Body of pancreas (tissue), 4 donors: Measurements from ENCODE around the gene SERPINA5. TPM values are rescaled to one million over a fixed set of nuclear protein-coding genes. Genes with fewer than 3 reads are reported as not detected.

Experiments used
- ATAC-seq: fragments of 150-250 bp; one replicate; pipeline ENCODE4 v1.9.1; 2016
- DNase-seq, 4 donors: peaks; one replicate each; pipeline ENCODE4 v3.0.0-alpha.2; 2019
- H3K27ac ChIP-seq, 4 donors: fragments of 200-600 bp; sonication (generic); 1 replicate in 3 of 4; 2 replicates in 1 of 4; pipeline versions ENCODE4 v1.5.1 to v1.6.1; 2016 to 2019; ENCODE audit warnings: mild to moderate bottlenecking in 1 of 4, mixed read lengths in 1 of 4, moderate library complexity in 1 of 4
- H3K27me3 ChIP-seq, 2 donors: fragments of 200-600 bp; sonication (generic); one replicate each; pipeline ENCODE4 v1.6.0; 2016; ENCODE audit warnings: mild to moderate bottlenecking in 1 of 2
- H3K36me3 ChIP-seq, 2 donors: fragments of 200-600 bp; sonication (generic); replicated peaks in 1 of 2; 2 replicates each; pipeline ENCODE4 v1.5.1; 2016; ENCODE audit warnings: low read depth in 2 of 2; ENCODE audit not compliant: insufficient read depth in 1 of 2
- H3K4me1 ChIP-seq: fragments of 200-600 bp; sonication (generic); one replicate; pipeline ENCODE4 v1.6.0; 2016
- H3K4me3 ChIP-seq, 2 donors: fragments of 200-600 bp; sonication (generic); 1 replicate in 1 of 2; 2 replicates in 1 of 2; pipeline ENCODE4 v1.5.1; 2016 to 2019
- H3K9me3 ChIP-seq, 3 donors: fragments of 200-600 bp; sonication (generic); 1 replicate in 2 of 3; 2 replicates in 1 of 3; pipeline ENCODE4 v1.5.1; 2016
- POLR2A ChIP-seq, 3 donors: fragments of 450-650 bp; IDR thresholded peaks; one replicate each; pipeline ENCODE4 v1.6.1; 2016; ENCODE audit warnings: antibody characterized with exemption in 3 of 3, mild to moderate bottlenecking in 2 of 3
- WGBS, 2 donors: methylation state at CpG; one replicate each; pipeline ENCODE4 v1.1.5; 2017; 5-methylcytosine and 5-hydroxymethylcytosine counted together
- intact Hi-C: fragments of 100-400 bp; cut with DNase I; formaldehyde crosslinking; loops from one replicate; pipeline ENCODE4 v1.15.1; 2023
- total RNA-seq, 2 donors: library from RNA; depleted of rRNA; stranded (reverse); fragments of >200 nt; gene quantifications; one replicate each; pipeline ENCODE4 v1.1.0, GENCODE V29; 2016
- TF ChIP-seq, protein P1 (sequence below), 7 experiments: fragments of 450-650 bp in 4 of 7; fragments of 200-600 bp in 3 of 7; sonication (generic) in 3 of 7; IDR thresholded peaks; one replicate each; pipeline ENCODE4 v1.5.1; 2016 to 2019; ENCODE audit warnings: antibody characterized with exemption in 7 of 7

Gene SERPINA5
- total RNA-seq, 2 donors from 2014 or later = 76.0 to 101 TPM

DNA sequence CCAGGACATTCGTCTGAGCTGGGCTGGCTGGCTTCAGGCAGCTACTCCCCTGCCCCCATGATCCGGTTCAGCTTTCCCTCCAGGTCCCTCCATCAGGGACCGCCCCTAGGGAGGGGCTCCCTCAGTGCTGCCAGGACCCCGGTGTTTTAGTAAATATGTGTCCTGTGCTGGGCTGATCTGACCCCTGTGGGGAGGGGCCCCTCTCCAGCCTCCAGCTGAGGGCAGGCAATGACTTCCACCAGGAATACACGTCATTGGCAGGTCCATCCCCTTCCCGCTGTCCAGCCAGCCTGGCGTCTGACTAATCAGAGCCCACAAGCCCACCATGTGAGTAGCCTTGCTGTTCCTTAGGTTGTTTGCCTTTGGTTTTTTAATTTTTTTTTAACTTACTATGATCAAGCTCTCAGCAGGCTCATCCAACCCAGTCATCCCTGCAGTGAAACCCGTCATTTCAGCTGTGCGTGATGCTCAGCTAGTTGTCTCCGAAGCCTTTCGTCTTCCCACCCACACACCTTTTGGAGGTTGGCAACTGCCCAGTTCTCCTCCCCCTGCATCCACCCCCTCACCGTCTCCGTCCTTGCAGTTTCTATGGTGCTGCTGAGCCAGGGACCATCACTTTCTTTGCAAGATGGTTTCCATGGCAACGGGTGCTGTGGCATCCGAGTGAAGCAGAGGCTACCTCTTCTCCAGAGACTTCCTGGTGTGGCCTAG is 35.9 kb upstream of the SERPINA5 start:
- ATAC-seq (no peak), DNase-seq (no peak)
- intact Hi-C loops = loop anchor here (5.0 kb wide), 1 partner anchor 108 kb away; no protein-coding TSS in a partner anchor
- Histone ChIP-seq H3K4me3 (no peak overlapping the region), H3K9me3 (peaks cover 0 to 3% (median 0%) of the 10 kb centered on the region in 3 donors), H3K36me3 (no peaks in the 10 kb centered on the region), H3K4me1 (peaks cover 14% of the 10 kb centered on the region), H3K27me3 (no peaks in the 10 kb centered on the region), H3K27ac (no peak overlapping the region)
- TF ChIP-seq, protein P1, sequence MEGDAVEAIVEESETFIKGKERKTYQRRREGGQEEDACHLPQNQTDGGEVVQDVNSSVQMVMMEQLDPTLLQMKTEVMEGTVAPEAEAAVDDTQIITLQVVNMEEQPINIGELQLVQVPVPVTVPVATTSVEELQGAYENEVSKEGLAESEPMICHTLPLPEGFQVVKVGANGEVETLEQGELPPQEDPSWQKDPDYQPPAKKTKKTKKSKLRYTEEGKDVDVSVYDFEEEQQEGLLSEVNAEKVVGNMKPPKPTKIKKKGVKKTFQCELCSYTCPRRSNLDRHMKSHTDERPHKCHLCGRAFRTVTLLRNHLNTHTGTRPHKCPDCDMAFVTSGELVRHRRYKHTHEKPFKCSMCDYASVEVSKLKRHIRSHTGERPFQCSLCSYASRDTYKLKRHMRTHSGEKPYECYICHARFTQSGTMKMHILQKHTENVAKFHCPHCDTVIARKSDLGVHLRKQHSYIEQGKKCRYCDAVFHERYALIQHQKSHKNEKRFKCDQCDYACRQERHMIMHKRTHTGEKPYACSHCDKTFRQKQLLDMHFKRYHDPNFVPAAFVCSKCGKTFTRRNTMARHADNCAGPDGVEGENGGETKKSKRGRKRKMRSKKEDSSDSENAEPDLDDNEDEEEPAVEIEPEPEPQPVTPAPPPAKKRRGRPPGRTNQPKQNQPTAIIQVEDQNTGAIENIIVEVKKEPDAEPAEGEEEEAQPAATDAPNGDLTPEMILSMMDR (IDR thresholded peaks at IDR 0.05) = no peak
- no peak for TF ChIP-seq POLR2A (IDR thresholded peaks at IDR 0.05)
- WGBS, 2 donors = 76 to 81% methylated on average over 12 to 15 of the region's 15 CpGs

DNA sequence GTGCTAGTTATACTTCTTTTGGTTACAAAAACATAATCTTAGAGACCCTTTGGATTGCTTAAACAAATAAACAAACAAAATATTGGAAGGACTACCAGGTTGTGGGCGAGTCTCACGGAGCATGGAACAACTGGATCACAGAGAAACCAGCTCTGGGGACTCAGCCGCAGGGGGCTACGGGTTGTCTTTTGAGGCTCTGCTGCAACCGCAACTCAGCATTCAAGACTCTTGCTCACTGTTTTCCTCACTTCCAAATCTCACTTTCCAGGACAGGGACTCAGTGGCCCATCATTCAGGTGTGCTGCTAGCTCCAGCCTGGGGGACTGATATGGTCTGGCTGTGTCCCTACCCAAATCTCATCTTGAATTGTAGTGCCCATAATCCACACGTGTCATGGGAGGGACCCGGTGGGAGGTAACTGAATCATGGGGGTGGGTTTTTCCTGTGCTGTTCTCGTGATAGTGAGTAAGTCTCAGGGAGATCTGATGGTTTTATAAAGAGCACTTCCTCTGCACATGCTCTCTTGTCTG is 34.0 kb upstream of the SERPINA5 start:
- Histone ChIP-seq H3K36me3 (no peaks in the 10 kb centered on the region), H3K4me3 (no peak overlapping the region), H3K9me3 (peaks cover 0 to 3% (median 0%) of the 10 kb centered on the region in 3 donors), H3K27ac (no peak overlapping the region), H3K4me1 (peaks cover 8% of the 10 kb centered on the region), H3K27me3 (no peaks in the 10 kb centered on the region)
- WGBS, 2 donors = 88 to 95% methylated on average over 8 of the region's 8 CpGs
- TF ChIP-seq, protein P1 (IDR thresholded peaks at IDR 0.05) = no peak
- TF ChIP-seq POLR2A (IDR thresholded peaks at IDR 0.05) = no peak
- intact Hi-C loops = loop anchor here (5.0 kb wide), 1 partner anchor 110 kb away; no protein-coding TSS in a partner anchor
- ATAC-seq (no peak), DNase-seq (no peak)

DNA sequence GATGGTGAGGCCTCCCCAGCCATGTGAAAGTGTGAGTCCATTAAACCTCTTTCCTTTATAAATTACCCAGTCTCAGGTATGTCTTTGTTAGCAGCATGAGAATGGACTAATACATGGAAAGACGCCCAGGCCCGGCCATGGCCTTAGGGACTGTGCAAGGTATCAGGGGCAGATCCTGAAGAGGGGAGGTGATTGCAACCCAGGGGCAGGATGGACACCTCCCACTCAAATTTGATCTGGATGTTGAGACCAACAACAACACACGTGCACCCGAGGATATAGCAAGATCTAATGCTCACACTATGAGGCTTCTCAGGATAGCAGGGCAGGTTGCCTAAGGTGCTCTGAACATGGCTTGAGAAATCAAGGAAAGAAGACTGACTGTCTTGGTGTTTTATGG is 33.5 kb upstream of the SERPINA5 start:
- peaks cover 8% of the 10 kb centered on the region for H3K4me1 ChIP-seq
- H3K36me3 ChIP-seq = no peaks in the 10 kb centered on the region
- no peak for DNase-seq
- WGBS, 2 donors = 57 to 78% methylated on average over 4 of the region's 4 CpGs
- H3K4me3 ChIP-seq = no peak overlapping the region
- TF ChIP-seq, protein P1 (IDR thresholded peaks at IDR 0.05) = no peak
- TF ChIP-seq POLR2A (IDR thresholded peaks at IDR 0.05) = no peak
- ATAC-seq = no peak
- peaks cover 0 to 3% (median 0%) of the 10 kb centered on the region in 3 donors for H3K9me3 ChIP-seq
- H3K27me3 ChIP-seq = no peaks in the 10 kb centered on the region
- H3K27ac ChIP-seq = no peak overlapping the region
- intact Hi-C loops = loop anchor here (5.0 kb wide), 1 partner anchor 110 kb away; no protein-coding TSS in a partner anchor

DNA sequence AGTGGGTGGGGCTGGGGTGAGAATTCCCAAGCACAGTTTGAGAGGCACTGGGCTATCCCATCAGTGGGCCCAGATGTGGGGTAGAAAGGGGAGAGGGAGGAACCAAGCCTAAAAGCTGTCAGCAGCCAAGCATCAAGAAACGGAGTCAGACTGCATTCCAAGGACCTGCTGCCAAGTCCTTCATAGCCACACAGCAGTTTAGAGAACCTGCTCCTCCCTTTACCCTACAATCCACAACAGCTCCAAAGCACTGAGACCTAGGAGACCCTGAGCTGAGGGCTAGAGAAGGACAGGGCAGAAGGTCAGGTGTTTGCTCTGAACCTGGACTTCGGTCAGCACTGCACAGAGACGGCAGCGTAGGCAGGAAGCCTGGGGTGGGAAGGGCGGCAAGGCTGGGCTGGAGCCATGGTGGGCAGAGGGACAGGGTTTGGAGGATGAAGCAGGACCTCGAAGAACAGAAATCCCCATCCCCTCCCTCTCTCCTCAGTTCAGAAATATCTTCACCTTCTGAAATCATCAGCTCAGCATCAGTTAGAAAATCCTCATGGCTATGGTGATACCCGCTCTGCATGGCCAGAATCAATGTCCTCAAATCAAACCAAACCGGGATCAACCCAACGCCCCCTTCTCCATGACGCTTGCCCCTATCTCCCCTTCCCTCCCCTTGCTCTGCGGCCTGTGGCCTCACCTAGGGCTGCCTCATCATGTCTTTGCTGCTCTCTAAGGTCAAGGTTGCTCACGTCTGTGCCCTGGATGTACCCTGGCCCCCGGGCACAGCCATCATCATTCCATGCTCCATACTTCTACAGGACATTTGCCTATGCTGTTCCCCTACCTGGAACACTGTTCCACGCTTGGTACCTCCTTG is 32.9 kb upstream of the SERPINA5 start:
- H3K4me3 ChIP-seq = no peak overlapping the region
- no peak overlapping the region for H3K27ac ChIP-seq
- H3K36me3 ChIP-seq = no peaks in the 10 kb centered on the region
- DNase-seq = no peak
- 84 to 88% methylated on average over 14 of the region's 14 CpGs for WGBS, 2 donors
- H3K4me1 ChIP-seq = peaks cover 8% of the 10 kb centered on the region
- H3K27me3 ChIP-seq = no peaks in the 10 kb centered on the region
- peaks cover 0 to 3% (median 0%) of the 10 kb centered on the region in 3 donors for H3K9me3 ChIP-seq
- no peak for ATAC-seq
- TF ChIP-seq POLR2A (IDR thresholded peaks at IDR 0.05) = no peak
- TF ChIP-seq, protein P1 (IDR thresholded peaks at IDR 0.05) = no peak
- intact Hi-C loops = loop anchor here (5.0 kb wide), 1 partner anchor 111 kb away; no protein-coding TSS in a partner anchor
